Upper lobe of right lung (tissue), 1 donor: ENCODE data around the gene PACRG. TPM values are rescaled to one million over a fixed set of nuclear protein-coding genes. Genes with fewer than 3 reads are reported as not detected.
"Not testable (repeated sequence)": the region's sequence is repeated elsewhere in the genome, so short reads cannot be mapped to it uniquely, and the experiment has no call there.

ENCODE experiments used
- ATAC-seq: fragments of 200-7000 bp; cut with Tn5 transposase; one replicate; pipeline ENCODE4 v1.9.1; 2020; ENCODE audit warnings: mild to moderate bottlenecking, moderate library complexity
- DNase-seq: peaks from one replicate; pipeline ENCODE4 v3.0.0-alpha.2; 2020
- H3K27ac ChIP-seq: fragments of 200-600 bp; one replicate; pipeline ENCODE4 v1.8.0; 2022
- H3K27me3 ChIP-seq: fragments of 200-600 bp; one replicate; pipeline ENCODE4 v1.8.0; 2022; ENCODE audit warnings: mild to moderate bottlenecking
- H3K36me3 ChIP-seq: fragments of 200-600 bp; one replicate; pipeline ENCODE4 v1.8.0; 2022
- H3K4me1 ChIP-seq: fragments of 200-600 bp; one replicate; pipeline ENCODE4 v1.8.0; 2022
- H3K4me3 ChIP-seq: fragments of 200-600 bp; one replicate; pipeline ENCODE4 v1.8.0; 2022; ENCODE audit warnings: mild to moderate bottlenecking
- H3K9me3 ChIP-seq: fragments of 200-600 bp; one replicate; pipeline ENCODE4 v1.8.0; 2022
- intact Hi-C: fragments of 100-400 bp; cut with DNase I; formaldehyde crosslinking; loops from one replicate; pipeline ENCODE4 v1.11.0; 2022
- total RNA-seq: library from RNA; stranded (reverse); fragmentation: NEBNext Ultra II Directional; extraction: Animal tissue kit (Norgen Biotek cat#: 25700); gene quantifications from one replicate; pipeline ENCODE4 v1.2.1, GENCODE V29; 2021
- TF ChIP-seq, protein P1 (sequence below): fragments of 200-600 bp; IDR thresholded peaks from one replicate; pipeline ENCODE4 v1.8.0; 2022; ENCODE audit warnings: antibody characterized with exemption
- donor health status: DM: no; HTN: yes; CAD: no; lungs with severe emphysema.

PACRG gene
- total RNA-seq, 1 donor from 2014 or later = 1.5 TPM

DNA sequence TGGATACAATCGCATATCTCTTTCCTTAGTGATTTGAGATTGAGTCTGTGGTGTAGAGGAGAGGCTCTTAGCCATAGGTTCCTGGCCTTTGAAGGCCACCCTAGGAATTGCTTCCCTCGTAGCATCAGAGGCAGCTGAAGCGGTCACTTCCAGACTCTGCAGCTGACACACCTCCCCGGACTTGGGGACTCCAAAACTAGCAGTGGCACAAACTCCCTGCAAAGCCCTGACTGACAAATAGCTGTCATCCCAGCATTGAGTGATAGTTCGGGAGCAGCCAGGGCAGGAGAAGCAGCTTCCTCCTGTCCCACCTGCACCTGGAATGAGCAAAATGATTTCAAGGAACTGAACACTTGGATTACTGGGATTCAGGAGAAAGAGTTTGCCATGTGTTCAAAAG is 586.2 kb downstream of the PACRG start:
- Histone ChIP-seq H3K27me3 (no peaks in the 10 kb centered on the region), H3K4me1 (no peaks in the 10 kb centered on the region), H3K36me3 (no peaks in the 10 kb centered on the region), H3K4me3 (no peak overlapping the region), H3K27ac (no peak overlapping the region), H3K9me3 (no peaks in the 10 kb centered on the region)
- DNase-seq = no peak
- ATAC-seq = no peak
- intact Hi-C loops = no loop called here
- TF ChIP-seq, protein P1, sequence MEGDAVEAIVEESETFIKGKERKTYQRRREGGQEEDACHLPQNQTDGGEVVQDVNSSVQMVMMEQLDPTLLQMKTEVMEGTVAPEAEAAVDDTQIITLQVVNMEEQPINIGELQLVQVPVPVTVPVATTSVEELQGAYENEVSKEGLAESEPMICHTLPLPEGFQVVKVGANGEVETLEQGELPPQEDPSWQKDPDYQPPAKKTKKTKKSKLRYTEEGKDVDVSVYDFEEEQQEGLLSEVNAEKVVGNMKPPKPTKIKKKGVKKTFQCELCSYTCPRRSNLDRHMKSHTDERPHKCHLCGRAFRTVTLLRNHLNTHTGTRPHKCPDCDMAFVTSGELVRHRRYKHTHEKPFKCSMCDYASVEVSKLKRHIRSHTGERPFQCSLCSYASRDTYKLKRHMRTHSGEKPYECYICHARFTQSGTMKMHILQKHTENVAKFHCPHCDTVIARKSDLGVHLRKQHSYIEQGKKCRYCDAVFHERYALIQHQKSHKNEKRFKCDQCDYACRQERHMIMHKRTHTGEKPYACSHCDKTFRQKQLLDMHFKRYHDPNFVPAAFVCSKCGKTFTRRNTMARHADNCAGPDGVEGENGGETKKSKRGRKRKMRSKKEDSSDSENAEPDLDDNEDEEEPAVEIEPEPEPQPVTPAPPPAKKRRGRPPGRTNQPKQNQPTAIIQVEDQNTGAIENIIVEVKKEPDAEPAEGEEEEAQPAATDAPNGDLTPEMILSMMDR = no peak

DNA sequence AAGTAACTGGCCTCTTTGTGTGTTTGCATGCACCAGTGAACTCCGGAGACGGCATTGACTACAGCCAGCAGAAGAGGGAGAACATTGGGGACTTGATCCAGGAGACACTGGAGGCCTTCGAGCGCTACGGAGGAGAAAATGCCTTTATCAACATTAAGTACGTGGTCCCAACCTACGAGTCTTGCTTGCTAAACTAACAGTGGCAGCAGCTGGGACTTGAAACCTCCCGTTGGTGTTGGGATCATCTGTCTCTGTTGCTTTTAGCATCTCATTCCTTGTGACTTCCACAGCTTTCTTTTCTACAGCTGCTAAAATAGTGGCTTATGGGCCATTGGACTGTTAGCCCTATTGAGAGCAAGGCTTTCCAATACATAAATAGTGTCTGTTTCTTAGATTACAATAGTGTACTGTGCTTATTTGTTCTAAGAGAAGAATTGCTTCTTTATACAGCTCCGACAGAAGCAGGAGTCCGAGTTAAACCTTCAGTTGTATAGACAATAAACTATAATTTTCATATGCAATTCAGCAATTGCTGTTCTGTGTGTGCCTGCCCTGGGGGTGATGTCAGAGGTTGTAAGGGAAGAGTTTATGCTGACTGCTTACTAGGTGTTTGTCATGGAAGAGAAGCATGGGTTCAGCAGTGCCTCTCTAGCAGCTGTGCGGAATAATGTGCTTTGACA is 587.2 kb downstream of the PACRG start:
- Histone ChIP-seq H3K9me3 (no peaks in the 10 kb centered on the region), H3K36me3 (no peaks in the 10 kb centered on the region), H3K4me3 (no peak overlapping the region), H3K27ac (no peak overlapping the region), H3K4me1 (no peaks in the 10 kb centered on the region), H3K27me3 (no peaks in the 10 kb centered on the region)
- TF ChIP-seq, protein P1 = no peak
- ATAC-seq (no peak), DNase-seq (no peak)
- intact Hi-C loops = no loop called here

DNA sequence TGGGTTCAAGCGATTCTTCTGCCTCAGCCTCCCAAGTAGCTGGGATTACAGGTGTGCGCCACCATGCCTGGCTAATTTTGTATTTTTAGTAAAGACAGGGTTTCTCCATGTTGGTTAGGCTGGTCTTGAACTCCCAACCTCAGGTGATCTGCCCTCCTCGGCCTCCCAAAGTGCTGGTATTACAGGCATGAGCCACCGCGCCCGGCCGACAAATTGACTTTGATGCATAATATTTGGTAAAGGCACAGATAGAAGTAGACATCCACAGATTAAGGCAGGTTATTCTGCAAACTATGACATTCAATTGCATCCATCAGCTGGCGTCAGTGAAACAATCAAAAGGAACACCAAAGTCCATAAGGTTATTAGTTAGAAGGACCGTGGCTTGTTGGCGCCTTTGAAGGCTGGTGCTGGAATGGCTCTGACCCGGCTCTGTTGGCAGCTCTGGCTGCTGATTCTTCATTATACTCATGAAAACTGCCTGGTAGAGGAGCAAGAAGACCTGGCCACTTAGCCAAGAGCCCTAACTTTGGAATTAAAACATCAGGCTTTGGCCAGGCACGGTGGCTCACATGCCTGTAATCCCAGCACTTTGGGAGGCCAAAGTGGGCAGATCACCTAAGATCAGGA is 589.2 kb downstream of the PACRG start:
- H3K27ac ChIP-seq, H3K36me3 ChIP-seq, H3K9me3 ChIP-seq, DNase-seq, H3K4me3 ChIP-seq, H3K27me3 ChIP-seq, intact Hi-C loops, H3K4me1 ChIP-seq, ATAC-seq: not testable (repeated sequence)

DNA sequence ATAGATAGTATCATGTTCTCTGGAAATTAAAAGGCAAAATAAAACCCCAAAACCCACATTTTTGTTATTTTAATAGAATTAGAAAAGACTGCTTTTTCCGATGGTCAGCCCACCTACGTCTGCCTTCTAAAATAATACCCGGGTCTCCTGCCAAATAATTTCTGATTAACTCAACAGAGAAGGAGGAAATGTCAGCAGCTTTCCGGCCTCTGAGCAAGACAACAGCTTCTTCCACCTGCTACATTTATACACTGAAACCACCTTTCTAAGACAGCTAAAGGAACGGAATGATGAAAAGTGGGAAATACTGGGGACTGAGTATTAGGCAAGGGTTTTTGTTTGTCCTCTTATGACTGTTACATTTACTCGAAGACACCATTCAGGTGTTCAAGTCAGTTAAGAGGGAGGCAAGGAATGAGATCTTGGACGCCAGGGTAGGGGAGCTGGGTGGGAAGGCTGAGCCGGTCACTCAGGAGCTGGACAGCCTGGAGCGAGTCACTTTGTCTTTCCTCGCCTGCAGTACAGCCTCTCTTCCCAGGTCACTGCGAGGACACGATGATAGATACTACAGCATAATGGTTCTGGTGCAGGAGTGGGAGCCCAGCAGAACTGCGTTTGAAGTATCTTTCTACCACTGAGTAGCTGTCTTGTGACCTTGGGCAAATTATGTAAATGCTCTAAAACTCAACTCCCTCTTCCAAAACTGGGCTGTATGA is 590.5 kb downstream of the PACRG start:
- H3K4me3 ChIP-seq = no peak overlapping the region
- no peak overlapping the region for H3K27ac ChIP-seq
- H3K4me1 ChIP-seq = no peaks in the 10 kb centered on the region
- no peaks in the 10 kb centered on the region for H3K36me3 ChIP-seq
- DNase-seq (no peak), ATAC-seq (no peak)
- intact Hi-C loops = no loop called here
- TF ChIP-seq, protein P1 = no peak
- no peaks in the 10 kb centered on the region for H3K27me3 ChIP-seq
- H3K9me3 ChIP-seq = no peaks in the 10 kb centered on the region

DNA sequence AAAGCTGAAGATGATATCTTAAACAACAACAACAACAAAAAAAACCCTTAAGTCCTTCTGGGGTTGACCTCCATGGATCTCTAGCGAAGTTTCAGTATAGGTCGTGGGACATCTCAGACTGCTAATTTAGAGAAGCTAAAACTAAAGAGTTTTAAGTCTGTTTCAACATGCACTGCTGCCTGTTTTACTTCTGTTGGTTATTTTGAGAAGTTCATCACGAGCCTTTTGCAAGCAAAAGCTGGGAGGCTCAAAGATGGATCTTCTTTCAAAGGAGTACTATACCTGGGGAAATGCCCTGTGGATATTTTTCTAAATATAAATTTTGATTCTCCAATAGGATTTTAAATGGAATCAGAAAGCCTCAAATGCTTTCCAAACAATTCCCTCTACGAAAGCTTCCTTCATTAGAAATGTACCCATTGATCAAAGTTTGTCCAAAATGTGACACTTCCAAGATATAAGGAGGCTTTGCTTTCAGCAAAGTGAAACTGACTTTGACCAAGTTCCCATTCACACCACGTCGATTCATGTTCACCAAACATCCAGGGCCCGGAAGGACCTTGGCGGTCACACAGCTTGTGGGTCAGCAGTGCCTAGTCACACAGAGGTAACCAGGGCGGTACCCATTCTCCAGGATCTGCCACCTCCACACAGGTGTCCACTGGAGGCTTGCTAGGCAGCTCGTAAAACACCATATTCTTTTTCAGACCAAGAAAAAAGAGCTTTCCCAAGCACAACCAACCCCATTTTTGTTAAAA is 592.0 kb downstream of the PACRG start:
- intact Hi-C loops = no loop called here
- no peak overlapping the region for H3K4me3 ChIP-seq
- no peaks in the 10 kb centered on the region for H3K4me1 ChIP-seq
- DNase-seq (no peak), ATAC-seq (no peak)
- H3K27ac ChIP-seq = no peak overlapping the region
- no peaks in the 10 kb centered on the region for H3K9me3 ChIP-seq
- TF ChIP-seq, protein P1 = no peak
- H3K27me3 ChIP-seq = no peaks in the 10 kb centered on the region
- no peaks in the 10 kb centered on the region for H3K36me3 ChIP-seq

DNA sequence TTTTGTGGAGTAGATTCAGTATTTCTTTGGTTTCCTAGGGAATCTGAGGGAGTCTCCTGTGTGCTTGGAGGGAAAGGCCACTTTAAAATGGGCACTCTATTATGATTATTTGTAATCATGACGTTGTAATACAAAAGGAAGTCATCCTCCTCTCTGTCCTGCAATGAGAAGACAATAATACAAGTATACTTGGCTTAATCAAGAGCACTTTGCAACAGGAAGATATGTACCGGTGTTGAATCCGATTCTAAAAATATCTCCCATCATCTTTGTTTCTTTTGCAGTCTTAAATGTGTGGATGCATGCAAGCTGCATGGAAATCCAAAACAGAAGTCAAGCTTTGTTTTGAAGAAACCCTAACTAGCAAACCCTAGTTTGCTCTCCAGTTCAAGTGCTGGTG is 592.6 kb downstream of the PACRG start:
- DNase-seq (no peak), ATAC-seq (no peak)
- Histone ChIP-seq H3K4me3 (no peak overlapping the region), H3K36me3 (no peaks in the 10 kb centered on the region), H3K27me3 (no peaks in the 10 kb centered on the region), H3K4me1 (no peaks in the 10 kb centered on the region), H3K27ac (no peak overlapping the region), H3K9me3 (no peaks in the 10 kb centered on the region)
- TF ChIP-seq, protein P1 = no peak
- intact Hi-C loops = no loop called here
